ENCODE results near the gene GPATCH1. TPM values are rescaled to one million over a fixed set of nuclear protein-coding genes. Genes with fewer than 3 reads are reported as not detected.

Gene GPATCH1
- total RNA-seq, 1 donor from 2014 or later, result 12.2 TPM

DNA sequence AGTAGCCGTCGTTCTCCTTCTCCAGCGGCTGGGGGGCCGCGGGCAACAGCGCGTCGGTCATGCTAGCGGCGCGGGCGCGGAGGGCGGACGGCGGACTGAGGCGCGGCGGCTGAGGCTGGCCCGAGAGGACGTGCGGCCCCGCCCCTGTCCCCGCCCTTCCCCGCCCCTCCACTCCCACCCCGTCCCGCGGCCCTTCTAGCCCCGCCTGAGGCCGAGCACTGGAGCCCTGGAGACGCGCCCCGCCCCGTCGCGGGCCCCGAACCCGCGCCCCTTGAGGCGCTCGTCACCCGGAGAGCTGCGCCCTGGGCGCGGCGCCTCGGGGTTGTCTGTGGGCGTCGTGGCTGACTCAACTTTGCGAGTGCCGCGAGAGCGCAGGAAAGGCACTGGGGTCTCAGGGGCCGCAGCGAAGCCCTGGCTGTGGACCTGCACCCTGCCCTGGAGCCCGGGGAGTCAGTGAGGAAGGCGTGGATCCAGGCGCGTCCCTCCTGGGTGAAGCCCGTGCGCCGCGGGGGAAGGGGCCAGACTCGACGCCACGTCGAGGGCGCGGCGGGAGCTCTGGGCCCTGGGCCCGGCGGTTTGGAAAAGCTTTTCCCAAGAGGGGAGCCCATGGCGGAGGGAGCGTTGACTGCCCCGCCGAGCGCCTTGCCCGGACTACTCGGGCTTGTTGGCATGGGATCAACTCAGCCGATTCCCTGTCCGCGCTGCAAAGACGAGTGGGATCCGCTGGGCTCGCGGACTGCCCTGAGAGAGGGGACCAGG, 16.0 kb upstream of the GPATCH1 start, which contains the start of gene RHPN2:
RHPN2 (minus strand) TSS at position 97 of the 759 bp plus-strand sequence; CDS start at position 61, 36 bp downstream.
- H3K27ac Mint-ChIP-seq, result peak within 1 kb of the TSS; percentile 87
- TF ChIP-seq, protein P1, sequence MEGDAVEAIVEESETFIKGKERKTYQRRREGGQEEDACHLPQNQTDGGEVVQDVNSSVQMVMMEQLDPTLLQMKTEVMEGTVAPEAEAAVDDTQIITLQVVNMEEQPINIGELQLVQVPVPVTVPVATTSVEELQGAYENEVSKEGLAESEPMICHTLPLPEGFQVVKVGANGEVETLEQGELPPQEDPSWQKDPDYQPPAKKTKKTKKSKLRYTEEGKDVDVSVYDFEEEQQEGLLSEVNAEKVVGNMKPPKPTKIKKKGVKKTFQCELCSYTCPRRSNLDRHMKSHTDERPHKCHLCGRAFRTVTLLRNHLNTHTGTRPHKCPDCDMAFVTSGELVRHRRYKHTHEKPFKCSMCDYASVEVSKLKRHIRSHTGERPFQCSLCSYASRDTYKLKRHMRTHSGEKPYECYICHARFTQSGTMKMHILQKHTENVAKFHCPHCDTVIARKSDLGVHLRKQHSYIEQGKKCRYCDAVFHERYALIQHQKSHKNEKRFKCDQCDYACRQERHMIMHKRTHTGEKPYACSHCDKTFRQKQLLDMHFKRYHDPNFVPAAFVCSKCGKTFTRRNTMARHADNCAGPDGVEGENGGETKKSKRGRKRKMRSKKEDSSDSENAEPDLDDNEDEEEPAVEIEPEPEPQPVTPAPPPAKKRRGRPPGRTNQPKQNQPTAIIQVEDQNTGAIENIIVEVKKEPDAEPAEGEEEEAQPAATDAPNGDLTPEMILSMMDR (conservative IDR thresholded peaks at IDR 0.05), result no peak
- H3K27me3 Mint-ChIP-seq, result peaks cover 27% of the 10 kb centered on the region
- no peaks in the 10 kb centered on the region for H3K9me3 Mint-ChIP-seq
- H3K4me1 Mint-ChIP-seq (ENCODE audit: unreplicated experiment), result peaks cover 9% of the 10 kb centered on the region
- peak within 1 kb of the TSS; percentile 90 for H3K4me3 Mint-ChIP-seq
- peak; percentile 76 for DNase-seq (ENCODE audit: extremely low spot score, unreplicated experiment)
- H3K36me3 Mint-ChIP-seq, result peaks cover 3% of the 10 kb centered on the region

DNA sequence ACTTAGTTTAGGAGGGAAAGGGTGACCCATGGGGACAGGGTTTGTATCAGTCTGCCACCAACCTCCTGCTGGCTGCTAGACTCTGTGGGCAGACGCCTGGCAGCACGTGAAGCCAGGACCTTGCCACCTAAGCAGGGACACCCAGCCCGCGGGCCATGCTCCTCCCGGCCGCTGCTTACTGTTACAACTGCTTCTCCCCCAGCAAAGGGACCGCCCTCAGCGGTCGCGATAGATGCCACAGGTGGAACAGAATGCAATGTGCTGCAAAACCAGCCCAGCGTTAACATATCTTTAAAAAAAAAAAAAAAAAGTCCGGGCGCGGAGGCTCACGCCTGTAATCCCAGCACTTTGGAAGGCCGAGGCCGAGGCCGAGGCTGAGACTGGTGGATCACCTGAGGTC, 14.4 kb upstream of the GPATCH1 start:
- TF ChIP-seq, protein P1 (conservative IDR thresholded peaks at IDR 0.05), result no peak
- H3K4me3 Mint-ChIP-seq, result peak overlapping the region; percentile 67
- peaks cover 9% of the 10 kb centered on the region for H3K4me1 Mint-ChIP-seq (ENCODE audit: unreplicated experiment)
- H3K9me3 Mint-ChIP-seq, result no peaks in the 10 kb centered on the region
- DNase-seq (ENCODE audit: extremely low spot score, unreplicated experiment), result no peak
- H3K27ac Mint-ChIP-seq, result no peak overlapping the region
- H3K36me3 Mint-ChIP-seq, result no peaks in the 10 kb centered on the region
- peaks cover 22% of the 10 kb centered on the region for H3K27me3 Mint-ChIP-seq

DNA sequence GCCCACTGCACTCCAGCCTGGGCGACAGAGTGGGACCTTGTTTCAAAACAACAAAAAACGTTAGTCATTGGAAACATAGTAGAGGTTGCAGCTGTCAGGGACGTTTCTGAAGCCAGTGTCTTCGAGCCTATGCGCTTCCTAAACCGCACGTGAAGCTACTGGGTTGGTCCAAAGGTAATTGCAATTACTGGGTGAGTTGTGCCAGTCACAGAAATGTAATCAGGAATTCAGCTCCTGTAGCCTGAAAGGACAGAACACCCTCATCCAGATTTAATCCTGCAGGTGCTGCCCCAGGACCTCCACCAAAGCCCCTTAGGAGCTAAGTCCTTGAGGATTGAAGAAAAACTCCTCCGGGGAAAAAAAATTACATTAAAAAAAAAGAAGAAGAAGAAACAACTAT, 13.9 kb upstream of the GPATCH1 start:
- peaks cover 18% of the 10 kb centered on the region for H3K27me3 Mint-ChIP-seq
- H3K4me3 Mint-ChIP-seq, result no peak overlapping the region
- no peak for DNase-seq (ENCODE audit: extremely low spot score, unreplicated experiment)
- TF ChIP-seq, protein P1 (conservative IDR thresholded peaks at IDR 0.05), result no peak
- no peaks in the 10 kb centered on the region for H3K9me3 Mint-ChIP-seq
- H3K4me1 Mint-ChIP-seq (ENCODE audit: unreplicated experiment), result peaks cover 5% of the 10 kb centered on the region
- H3K27ac Mint-ChIP-seq, result no peak overlapping the region
- H3K36me3 Mint-ChIP-seq, result no peaks in the 10 kb centered on the region

DNA sequence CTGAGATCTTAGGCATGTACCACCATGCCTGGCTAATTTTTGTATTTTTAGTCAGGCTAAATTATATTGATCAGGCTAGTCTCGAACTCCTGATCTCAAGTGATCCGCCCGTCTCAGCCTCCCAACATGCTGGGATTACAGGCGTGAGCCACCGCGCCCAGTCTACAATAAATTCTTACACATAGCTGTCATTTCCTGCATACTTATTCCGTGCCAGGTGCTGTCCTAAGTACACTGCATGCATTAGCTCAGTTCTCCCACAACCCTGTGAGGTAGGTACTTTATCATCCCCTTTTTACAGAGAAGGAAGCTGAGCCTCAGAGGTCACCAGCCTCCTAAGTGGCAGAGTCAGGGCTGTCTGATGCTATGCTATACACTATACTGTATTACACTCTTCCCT, 9.1 kb upstream of the GPATCH1 start:
- no peaks in the 10 kb centered on the region for H3K36me3 Mint-ChIP-seq
- H3K4me3 Mint-ChIP-seq, result no peak overlapping the region
- no peaks in the 10 kb centered on the region for H3K9me3 Mint-ChIP-seq
- H3K27ac Mint-ChIP-seq, result no peak overlapping the region
- TF ChIP-seq, protein P1 (conservative IDR thresholded peaks at IDR 0.05), result no peak
- no peaks in the 10 kb centered on the region for H3K4me1 Mint-ChIP-seq (ENCODE audit: unreplicated experiment)
- DNase-seq (ENCODE audit: extremely low spot score, unreplicated experiment), result no peak
- no peaks in the 10 kb centered on the region for H3K27me3 Mint-ChIP-seq

DNA sequence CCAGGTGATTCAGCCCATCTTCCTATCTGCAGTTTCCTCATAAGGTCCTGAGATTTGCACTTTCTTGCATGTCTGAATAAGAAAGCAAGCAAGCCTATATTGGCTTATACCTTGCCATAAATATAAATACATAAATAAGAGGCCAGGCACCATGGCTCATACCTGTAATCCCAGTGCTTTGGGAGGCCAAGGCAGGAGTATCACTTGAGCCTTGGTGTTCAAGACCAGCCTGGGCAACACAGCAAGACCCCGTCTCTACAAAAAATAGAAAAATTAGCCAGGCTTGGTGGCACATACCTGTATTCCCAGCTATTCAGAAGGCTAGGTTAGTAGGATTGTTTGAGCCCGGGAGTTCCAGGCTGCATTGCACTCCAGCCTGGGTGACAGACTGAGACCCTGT, 5.5 kb upstream of the GPATCH1 start:
- Mint-ChIP-seq H3K36me3 (no peaks in the 10 kb centered on the region), H3K27me3 (no peaks in the 10 kb centered on the region), H3K4me3 (no peak overlapping the region), H3K9me3 (no peaks in the 10 kb centered on the region), H3K27ac (no peak overlapping the region), H3K4me1 (ENCODE audit: unreplicated experiment) (peaks cover 5% of the 10 kb centered on the region)
- no peak for DNase-seq (ENCODE audit: extremely low spot score, unreplicated experiment)
- TF ChIP-seq, protein P1 (conservative IDR thresholded peaks at IDR 0.05), result no peak

Data from type B pancreatic cell (in vitro differentiated cells).